ENCODE results near the gene ANKRD63.

The ANKRD63 gene

DNA sequence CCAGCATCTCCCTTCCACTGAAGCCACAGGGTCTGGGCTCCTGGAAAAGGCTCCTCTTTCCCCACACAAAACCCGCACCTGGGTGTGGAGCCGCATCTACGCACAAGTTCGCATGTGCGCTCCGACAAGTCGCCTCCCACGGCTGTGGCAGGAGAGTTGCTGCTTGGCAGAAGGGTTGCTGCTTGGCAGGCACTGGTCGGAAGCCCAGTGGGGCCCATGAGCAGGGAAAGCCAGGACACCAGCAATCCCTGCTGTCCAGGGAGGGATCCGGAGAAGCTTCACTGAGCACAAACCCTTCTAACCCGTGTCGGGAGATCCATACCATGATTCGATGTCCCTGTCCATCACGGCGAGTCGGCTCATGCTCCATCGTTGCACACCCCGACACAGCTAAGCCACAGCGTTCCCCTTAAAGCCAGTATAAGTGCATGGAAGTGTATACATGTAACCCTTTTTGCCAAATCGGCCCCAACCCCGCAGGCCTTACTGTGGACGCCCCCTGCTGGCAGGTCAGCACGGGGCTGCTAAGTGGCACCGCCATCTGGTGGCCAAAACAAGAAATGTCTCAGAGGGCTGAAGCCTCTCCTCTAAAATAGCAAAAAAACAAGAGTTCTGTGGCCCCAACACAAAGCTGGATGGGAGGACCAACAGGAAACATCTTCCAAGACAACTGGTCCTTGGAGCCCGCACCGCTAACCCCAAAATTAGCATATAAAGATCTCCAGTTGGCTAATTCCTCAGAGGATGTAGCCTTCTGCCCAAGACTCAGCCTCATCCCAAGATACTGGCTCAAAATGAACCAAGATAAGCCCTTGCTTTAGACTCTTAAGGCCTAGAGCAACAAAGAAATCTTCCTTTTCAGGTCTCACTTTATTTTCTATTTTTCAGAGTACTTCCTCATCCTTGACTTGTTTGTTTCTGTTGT, 8.3 kb downstream of the ANKRD63 start:
- Histone ChIP-seq H3K9me2 (replicated peaks; ENCODE audit: control insufficient read depth, low read length) (no peaks in the 10 kb centered on the region), H3K9me3 (ENCODE audit: control insufficient read depth, insufficient read depth, low read length) (no peaks in the 10 kb centered on the region), H3K4me3 (ENCODE audit: low read length) (no peak overlapping the region), H3K27ac (ENCODE audit: low read depth, low read length) (no peak overlapping the region), H3F3A (ENCODE audit: control insufficient read depth, insufficient read depth) (no peaks in the 10 kb centered on the region), H3K27me3 (ENCODE audit: control insufficient read depth, low read length) (peaks cover 27% of the 10 kb centered on the region), H3K4me1 (ENCODE audit: control insufficient read depth, low read length) (peaks cover 25% of the 10 kb centered on the region), H4K20me1 (ENCODE audit: control insufficient read depth, insufficient read depth, low read depth, low read length) (no peaks in the 10 kb centered on the region), H3K4me2 (ENCODE audit: low read length) (no peak overlapping the region), H3K79me2 (ENCODE audit: control insufficient read depth, low read length) (no peaks in the 10 kb centered on the region), H3K36me3 (ENCODE audit: control insufficient read depth, low read length) (no peaks in the 10 kb centered on the region)
- no peak for TF ChIP-seq EZH2phosphoT487 (IDR thresholded peaks at IDR 0.05; ENCODE audit: borderline replicate concordance, low read length)
- TF ChIP-seq, protein P1, sequence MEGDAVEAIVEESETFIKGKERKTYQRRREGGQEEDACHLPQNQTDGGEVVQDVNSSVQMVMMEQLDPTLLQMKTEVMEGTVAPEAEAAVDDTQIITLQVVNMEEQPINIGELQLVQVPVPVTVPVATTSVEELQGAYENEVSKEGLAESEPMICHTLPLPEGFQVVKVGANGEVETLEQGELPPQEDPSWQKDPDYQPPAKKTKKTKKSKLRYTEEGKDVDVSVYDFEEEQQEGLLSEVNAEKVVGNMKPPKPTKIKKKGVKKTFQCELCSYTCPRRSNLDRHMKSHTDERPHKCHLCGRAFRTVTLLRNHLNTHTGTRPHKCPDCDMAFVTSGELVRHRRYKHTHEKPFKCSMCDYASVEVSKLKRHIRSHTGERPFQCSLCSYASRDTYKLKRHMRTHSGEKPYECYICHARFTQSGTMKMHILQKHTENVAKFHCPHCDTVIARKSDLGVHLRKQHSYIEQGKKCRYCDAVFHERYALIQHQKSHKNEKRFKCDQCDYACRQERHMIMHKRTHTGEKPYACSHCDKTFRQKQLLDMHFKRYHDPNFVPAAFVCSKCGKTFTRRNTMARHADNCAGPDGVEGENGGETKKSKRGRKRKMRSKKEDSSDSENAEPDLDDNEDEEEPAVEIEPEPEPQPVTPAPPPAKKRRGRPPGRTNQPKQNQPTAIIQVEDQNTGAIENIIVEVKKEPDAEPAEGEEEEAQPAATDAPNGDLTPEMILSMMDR (IDR thresholded peaks at IDR 0.05; ENCODE audit: low read depth, low read length, poor library complexity, severe bottlenecking), result peak; percentile 100

DNA sequence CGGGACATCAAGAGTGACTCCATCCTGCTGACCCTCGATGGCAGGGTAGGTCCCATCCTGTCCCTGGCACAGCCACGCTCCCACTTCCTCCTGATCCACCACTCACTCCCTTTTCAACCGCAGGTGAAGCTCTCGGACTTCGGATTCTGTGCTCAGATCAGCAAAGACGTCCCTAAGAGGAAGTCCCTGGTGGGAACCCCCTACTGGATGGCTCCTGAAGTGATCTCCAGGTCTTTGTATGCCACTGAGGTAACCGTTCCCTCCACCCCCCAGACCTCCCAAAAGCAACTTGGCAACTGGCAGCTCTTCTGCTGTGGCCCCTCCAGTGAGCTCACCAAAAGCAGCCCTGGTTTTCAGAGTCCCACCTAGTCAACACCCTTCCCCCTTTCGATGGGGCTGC, 9.4 kb downstream of the ANKRD63 start:
- Histone ChIP-seq H3K79me2 (ENCODE audit: control insufficient read depth, low read length) (no peaks in the 10 kb centered on the region), H3K27me3 (ENCODE audit: control insufficient read depth, low read length) (peaks cover 18% of the 10 kb centered on the region), H3K4me1 (ENCODE audit: control insufficient read depth, low read length) (peaks cover 25% of the 10 kb centered on the region), H3K9me2 (replicated peaks; ENCODE audit: control insufficient read depth, low read length) (no peaks in the 10 kb centered on the region), H3K4me2 (ENCODE audit: low read length) (no peak overlapping the region), H3K4me3 (ENCODE audit: low read length) (no peak overlapping the region), H4K20me1 (ENCODE audit: control insufficient read depth, insufficient read depth, low read depth, low read length) (no peaks in the 10 kb centered on the region), H3F3A (ENCODE audit: control insufficient read depth, insufficient read depth) (no peaks in the 10 kb centered on the region), H3K9me3 (ENCODE audit: control insufficient read depth, insufficient read depth, low read length) (no peaks in the 10 kb centered on the region), H3K36me3 (ENCODE audit: control insufficient read depth, low read length) (no peaks in the 10 kb centered on the region), H3K27ac (ENCODE audit: low read depth, low read length) (no peak overlapping the region)
- TF ChIP-seq, protein P1 (IDR thresholded peaks at IDR 0.05; ENCODE audit: low read depth, low read length, poor library complexity, severe bottlenecking), result no peak
- TF ChIP-seq EZH2phosphoT487 (IDR thresholded peaks at IDR 0.05; ENCODE audit: borderline replicate concordance, low read length), result no peak

DNA sequence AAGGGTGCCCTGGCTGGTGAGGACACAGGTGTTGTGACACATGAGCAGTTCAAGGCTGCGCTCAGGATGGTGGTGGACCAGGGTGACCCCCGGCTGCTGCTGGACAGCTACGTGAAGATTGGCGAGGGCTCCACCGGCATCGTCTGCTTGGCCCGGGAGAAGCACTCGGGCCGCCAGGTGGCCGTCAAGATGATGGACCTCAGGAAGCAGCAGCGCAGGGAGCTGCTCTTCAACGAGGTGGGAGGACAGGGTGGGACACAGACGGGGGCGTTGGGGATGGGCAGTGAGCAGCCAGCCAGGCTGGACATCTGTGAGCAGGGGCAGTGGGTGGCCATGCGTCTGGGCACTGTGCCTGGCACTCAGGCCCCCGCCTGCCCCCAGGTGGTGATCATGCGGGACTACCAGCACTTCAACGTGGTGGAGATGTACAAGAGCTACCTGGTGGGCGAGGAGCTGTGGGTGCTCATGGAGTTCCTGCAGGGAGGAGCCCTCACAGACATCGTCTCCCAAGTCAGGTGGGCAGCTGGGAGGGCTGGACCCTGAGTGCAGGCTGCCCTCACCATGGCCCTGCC, 10.3 kb downstream of the ANKRD63 start:
- H3K9me3 ChIP-seq (ENCODE audit: control insufficient read depth, insufficient read depth, low read length), result no peaks in the 10 kb centered on the region
- H4K20me1 ChIP-seq (ENCODE audit: control insufficient read depth, insufficient read depth, low read depth, low read length), result no peaks in the 10 kb centered on the region
- peaks cover 11% of the 10 kb centered on the region for H3K27me3 ChIP-seq (ENCODE audit: control insufficient read depth, low read length)
- H3F3A ChIP-seq (ENCODE audit: control insufficient read depth, insufficient read depth), result no peaks in the 10 kb centered on the region
- TF ChIP-seq EZH2phosphoT487 (IDR thresholded peaks at IDR 0.05; ENCODE audit: borderline replicate concordance, low read length), result no peak
- TF ChIP-seq, protein P1 (IDR thresholded peaks at IDR 0.05; ENCODE audit: low read depth, low read length, poor library complexity, severe bottlenecking), result no peak
- H3K4me1 ChIP-seq (ENCODE audit: control insufficient read depth, low read length), result peaks cover 18% of the 10 kb centered on the region
- H3K4me2 ChIP-seq (ENCODE audit: low read length), result no peak overlapping the region
- H3K9me2 ChIP-seq (replicated peaks; ENCODE audit: control insufficient read depth, low read length), result no peaks in the 10 kb centered on the region
- no peaks in the 10 kb centered on the region for H3K79me2 ChIP-seq (ENCODE audit: control insufficient read depth, low read length)
- no peak overlapping the region for H3K27ac ChIP-seq (ENCODE audit: low read depth, low read length)
- H3K4me3 ChIP-seq (ENCODE audit: low read length), result no peak overlapping the region
- H3K36me3 ChIP-seq (ENCODE audit: control insufficient read depth, low read length), result no peaks in the 10 kb centered on the region
